Adrenal gland (tissue), 5 donors: Measurements from ENCODE around the gene SESTD1.

Source experiments
- CTCF ChIP-seq, 6 experiments: fragments of 450-650 bp in 4 of 6; fragments of 200-600 bp in 2 of 6; sonication (generic) in 1 of 6; IDR thresholded peaks; 1 replicate in 5 of 6; 2 replicates in 1 of 6; pipeline versions ENCODE4 v1.5.1 to v1.8.0; 2016 to 2021; ENCODE audit warnings: antibody characterized with exemption in 6 of 6, mild to moderate bottlenecking in 2 of 6, moderate library complexity in 1 of 6
- POLR2A ChIP-seq, 2 donors: fragments of 450-650 bp; IDR thresholded peaks; one replicate each; pipeline ENCODE4 v1.6.1; 2017; ENCODE audit warnings: antibody characterized with exemption in 2 of 2, mild to moderate bottlenecking in 2 of 2, moderate library complexity in 1 of 2
- donor health status: DM: no; HTN: no; CAD: no.

GRCh38 chr2:179311101-179311500 lies 46.5 kb upstream of the SESTD1 start:
- TF ChIP-seq CTCF (IDR thresholded peaks at IDR 0.05) = no peak
- no peak for TF ChIP-seq POLR2A (IDR thresholded peaks at IDR 0.05)
